ENCODE measurements around the gene CD59. TPM values are rescaled to one million over a fixed set of nuclear protein-coding genes. Genes with fewer than 3 reads are reported as not detected.

CD59 gene
- total and polyA plus RNA-seq, 9 of the 15 experiments (the other 6 are each of a cell fraction or from before 2014, with no cell fraction given), result 38.1 to 338 (median 173) TPM

DNA sequence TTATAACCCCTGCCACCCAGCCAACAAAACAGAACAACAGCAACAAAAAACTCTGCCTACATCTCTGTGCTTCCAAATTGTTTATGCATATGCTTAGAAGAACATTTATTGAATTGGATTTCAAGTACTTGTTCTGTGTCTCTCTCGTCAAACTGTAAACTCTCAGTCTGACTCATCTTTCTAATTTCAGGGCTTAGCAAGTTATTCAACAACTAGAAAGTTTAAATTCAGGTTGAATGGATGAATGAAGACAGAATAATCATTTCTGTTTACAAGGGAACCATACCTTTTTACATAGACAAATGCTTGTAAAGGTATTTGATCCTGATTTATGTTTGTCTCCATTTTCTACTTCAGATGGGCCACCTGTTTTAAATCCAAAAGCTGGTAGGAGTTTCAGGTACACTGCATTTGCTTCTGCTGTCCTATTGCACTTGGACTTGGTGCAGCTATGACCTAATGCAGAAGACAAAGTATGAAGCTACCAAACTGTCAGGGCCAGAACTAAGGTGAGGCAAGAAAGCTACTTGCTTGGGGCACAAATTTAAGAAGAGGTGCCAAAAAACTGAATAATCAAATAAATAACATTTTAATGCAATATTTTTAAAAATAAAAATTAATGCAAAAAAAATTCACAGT, 39.7 kb upstream of the CD59 start:
- in situ Hi-C loops (cut with MboI) (no loop called here), intact Hi-C loops (cut with micrococcal nuclease) (no loop called here)
- Histone ChIP-seq H3K27ac (ENCODE audit: extremely low read depth, low read depth, low read length) (no peak overlapping the region), H3K79me2 (ENCODE audit: control insufficient read depth, insufficient read depth, low read length) (peaks cover 27% of the 10 kb centered on the region), H2AFZ (ENCODE audit: low read depth, low read length) (no peak overlapping the region), H3K27me3 (ENCODE audit: control insufficient read depth in 2 of 2, insufficient read depth in 2 of 2, low read length in 2 of 2) (peaks cover 23 to 26% of the 10 kb centered on the region in 2 experiments), H3K9ac (ENCODE audit: insufficient read depth in 1 of 2, low read depth in 2 of 2, low read length in 2 of 2) (no peak overlapping the region), H3K4me3 (no peak overlapping the region), H3K36me3 (ENCODE audit: control insufficient read depth, insufficient read depth, low read length) (no peaks in the 10 kb centered on the region), H3K4me1 (replicated peaks in 1 of 2; ENCODE audit: control insufficient read depth in 2 of 2, insufficient read depth in 2 of 2, low read length in 2 of 2) (peaks cover 18 to 23% of the 10 kb centered on the region in 2 experiments; a peak in 4 of 5 replicates), H3K9me3 (replicated peaks; ENCODE audit: control insufficient read depth, insufficient read depth, low read depth, low read length) (no peaks in the 10 kb centered on the region), H3K4me2 (ENCODE audit: insufficient read depth, low read length) (no peak overlapping the region), H3K9me1 (ENCODE audit: control insufficient read depth, insufficient read depth, low read length) (no peaks in the 10 kb centered on the region), H4K20me1 (replicated peaks; ENCODE audit: control insufficient read depth, insufficient read depth, low read length) (0 out of 2 replicates have a peak, but pooled peaks cover 7% of the 10 kb centered on the region)
- ATAC-seq (no peak), DNase-seq (ENCODE audit: extremely low read depth in 1 of 4, low spot score in 3 of 4) (no peak), FAIRE-seq (no peak)
- WGBS (ENCODE audit: insufficient coverage, low coverage, missing lambda C conversion rate), result 0% methylated on average over 1 of the region's 1 CpG
- BruUV-seq (replicated peaks), result no TSS peak
- POLR2A ChIA-PET, result interaction anchor here (1.1 kb wide), 1 partner anchor 19 kb away, joined by 3 read pairs; no protein-coding TSS in a partner anchor
- CTCF ChIA-PET (ENCODE audit: low intra/inter-chr PET ratio), result no interaction called here
- TF ChIP-seq, protein P1, sequence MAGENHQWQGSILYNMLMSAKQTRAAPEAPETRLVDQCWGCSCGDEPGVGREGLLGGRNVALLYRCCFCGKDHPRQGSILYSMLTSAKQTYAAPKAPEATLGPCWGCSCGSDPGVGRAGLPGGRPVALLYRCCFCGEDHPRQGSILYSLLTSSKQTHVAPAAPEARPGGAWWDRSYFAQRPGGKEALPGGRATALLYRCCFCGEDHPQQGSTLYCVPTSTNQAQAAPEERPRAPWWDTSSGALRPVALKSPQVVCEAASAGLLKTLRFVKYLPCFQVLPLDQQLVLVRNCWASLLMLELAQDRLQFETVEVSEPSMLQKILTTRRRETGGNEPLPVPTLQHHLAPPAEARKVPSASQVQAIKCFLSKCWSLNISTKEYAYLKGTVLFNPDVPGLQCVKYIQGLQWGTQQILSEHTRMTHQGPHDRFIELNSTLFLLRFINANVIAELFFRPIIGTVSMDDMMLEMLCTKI (IDR thresholded peaks at IDR 0.05; ENCODE audit: partially characterized antibody), result no peak
- TF ChIP-seq GATAD2B (IDR thresholded peaks at IDR 0.05; ENCODE audit: borderline replicate concordance) (no peak), SAP30 (IDR thresholded peaks at IDR 0.05; ENCODE audit: borderline replicate concordance, insufficient read depth, low read depth, low read length, poor library complexity, severe bottlenecking) (no peak), XRCC4 (IDR thresholded peaks at IDR 0.05; ENCODE audit: extremely low read depth, insufficient read depth, insufficient read length) (no peak), CBX8 (IDR thresholded peaks at IDR 0.05; ENCODE audit: borderline replicate concordance, extremely low read depth, low read depth, low read length, poor library complexity, severe bottlenecking) (peak; percentile 70), KDM2B (CRISPR knock-in tag; IDR thresholded peaks at IDR 0.05) (no peak), CBX2 (IDR thresholded peaks at IDR 0.05; ENCODE audit: insufficient read depth, low read length, poor library complexity, severe bottlenecking) (peak; percentile 59), BRD9 (IDR thresholded peaks at IDR 0.05; ENCODE audit: low read depth, partially characterized antibody) (no peak), FOXA3 (CRISPR knock-in tag; conservative IDR thresholded peaks at IDR 0.05 in 1 of 2, IDR thresholded peaks at IDR 0.05 in 1 of 2) (no peak), BRD4 (IDR thresholded peaks at IDR 0.05) (no peak), ZNF184 (CRISPR knock-in tag; IDR thresholded peaks at IDR 0.05) (no peak), ZNF217 (CRISPR knock-in tag; IDR thresholded peaks at IDR 0.05) (no peak), ZSCAN32 (CRISPR knock-in tag; IDR thresholded peaks at IDR 0.05) (no peak), ZNF707 (CRISPR knock-in tag; conservative IDR thresholded peaks at IDR 0.05) (no peak)
- TF ChIP-seq, protein P2, sequence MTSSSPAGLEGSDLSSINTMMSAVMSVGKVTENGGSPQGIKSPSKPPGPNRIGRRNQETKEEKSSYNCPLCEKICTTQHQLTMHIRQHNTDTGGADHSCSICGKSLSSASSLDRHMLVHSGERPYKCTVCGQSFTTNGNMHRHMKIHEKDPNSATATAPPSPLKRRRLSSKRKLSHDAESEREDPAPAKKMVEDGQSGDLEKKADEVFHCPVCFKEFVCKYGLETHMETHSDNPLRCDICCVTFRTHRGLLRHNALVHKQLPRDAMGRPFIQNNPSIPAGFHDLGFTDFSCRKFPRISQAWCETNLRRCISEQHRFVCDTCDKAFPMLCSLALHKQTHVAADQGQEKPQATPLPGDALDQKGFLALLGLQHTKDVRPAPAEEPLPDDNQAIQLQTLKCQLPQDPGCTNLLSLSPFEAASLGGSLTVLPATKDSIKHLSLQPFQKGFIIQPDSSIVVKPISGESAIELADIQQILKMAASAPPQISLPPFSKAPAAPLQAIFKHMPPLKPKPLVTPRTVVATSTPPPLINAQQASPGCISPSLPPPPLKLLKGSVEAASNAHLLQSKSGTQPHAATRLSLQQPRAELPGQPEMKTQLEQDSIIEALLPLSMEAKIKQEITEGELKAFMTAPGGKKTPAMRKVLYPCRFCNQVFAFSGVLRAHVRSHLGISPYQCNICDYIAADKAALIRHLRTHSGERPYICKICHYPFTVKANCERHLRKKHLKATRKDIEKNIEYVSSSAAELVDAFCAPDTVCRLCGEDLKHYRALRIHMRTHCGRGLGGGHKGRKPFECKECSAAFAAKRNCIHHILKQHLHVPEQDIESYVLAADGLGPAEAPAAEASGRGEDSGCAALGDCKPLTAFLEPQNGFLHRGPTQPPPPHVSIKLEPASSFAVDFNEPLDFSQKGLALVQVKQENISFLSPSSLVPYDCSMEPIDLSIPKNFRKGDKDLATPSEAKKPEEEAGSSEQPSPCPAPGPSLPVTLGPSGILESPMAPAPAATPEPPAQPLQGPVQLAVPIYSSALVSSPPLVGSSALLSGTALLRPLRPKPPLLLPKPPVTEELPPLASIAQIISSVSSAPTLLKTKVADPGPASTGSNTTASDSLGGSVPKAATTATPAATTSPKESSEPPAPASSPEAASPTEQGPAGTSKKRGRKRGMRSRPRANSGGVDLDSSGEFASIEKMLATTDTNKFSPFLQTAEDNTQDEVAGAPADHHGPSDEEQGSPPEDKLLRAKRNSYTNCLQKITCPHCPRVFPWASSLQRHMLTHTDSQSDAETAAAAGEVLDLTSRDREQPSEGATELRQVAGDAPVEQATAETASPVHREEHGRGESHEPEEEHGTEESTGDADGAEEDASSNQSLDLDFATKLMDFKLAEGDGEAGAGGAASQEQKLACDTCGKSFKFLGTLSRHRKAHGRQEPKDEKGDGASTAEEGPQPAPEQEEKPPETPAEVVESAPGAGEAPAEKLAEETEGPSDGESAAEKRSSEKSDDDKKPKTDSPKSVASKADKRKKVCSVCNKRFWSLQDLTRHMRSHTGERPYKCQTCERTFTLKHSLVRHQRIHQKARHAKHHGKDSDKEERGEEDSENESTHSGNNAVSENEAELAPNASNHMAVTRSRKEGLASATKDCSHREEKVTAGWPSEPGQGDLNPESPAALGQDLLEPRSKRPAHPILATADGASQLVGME (CRISPR knock-in tag; IDR thresholded peaks at IDR 0.05), result no peak

All from K562 (cell line).